HTR-8/SVneo (cell line): Measurements from ENCODE around the gene FBXW7.

ENCODE experiments used
- DNase-seq: peaks from one replicate; pipeline ENCODE4 v3.0.0; 2011; ENCODE audit warnings: low spot score, mixed read lengths; ENCODE audit not compliant: insufficient read length
- FAIRE-seq: peaks from 2 replicates; lab custom pipeline; 2011; peaks lifted over from hg19 to GRCh38; lab: Jason Lieb, UNC

The FBXW7 gene, protein sequence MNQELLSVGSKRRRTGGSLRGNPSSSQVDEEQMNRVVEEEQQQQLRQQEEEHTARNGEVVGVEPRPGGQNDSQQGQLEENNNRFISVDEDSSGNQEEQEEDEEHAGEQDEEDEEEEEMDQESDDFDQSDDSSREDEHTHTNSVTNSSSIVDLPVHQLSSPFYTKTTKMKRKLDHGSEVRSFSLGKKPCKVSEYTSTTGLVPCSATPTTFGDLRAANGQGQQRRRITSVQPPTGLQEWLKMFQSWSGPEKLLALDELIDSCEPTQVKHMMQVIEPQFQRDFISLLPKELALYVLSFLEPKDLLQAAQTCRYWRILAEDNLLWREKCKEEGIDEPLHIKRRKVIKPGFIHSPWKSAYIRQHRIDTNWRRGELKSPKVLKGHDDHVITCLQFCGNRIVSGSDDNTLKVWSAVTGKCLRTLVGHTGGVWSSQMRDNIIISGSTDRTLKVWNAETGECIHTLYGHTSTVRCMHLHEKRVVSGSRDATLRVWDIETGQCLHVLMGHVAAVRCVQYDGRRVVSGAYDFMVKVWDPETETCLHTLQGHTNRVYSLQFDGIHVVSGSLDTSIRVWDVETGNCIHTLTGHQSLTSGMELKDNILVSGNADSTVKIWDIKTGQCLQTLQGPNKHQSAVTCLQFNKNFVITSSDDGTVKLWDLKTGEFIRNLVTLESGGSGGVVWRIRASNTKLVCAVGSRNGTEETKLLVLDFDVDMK

GRCh38 chr4:152535903-152536544 lies at the start of gene FBXW7:
FBXW7 (minus strand) TSS chr4:152536092; CDS start chr4:152411803, 124,289 bp downstream.
- FAIRE-seq (peak; percentile 86), DNase-seq (peak; percentile 94)

GRCh38 chr4:152585023-152585441 lies 49.1 kb upstream of the FBXW7 start:
- FAIRE-seq (no peak), DNase-seq (no peak)

GRCh38 chr4:152581536-152582160 lies 45.8 kb upstream of the FBXW7 start:
- FAIRE-seq, result peak; percentile 13
- DNase-seq, result no peak

- no peak for FAIRE-seq
- no peak for DNase-seq
Measured at GRCh38 chr4:152579916-152580315, 44.0 kb upstream of the FBXW7 start.

DNA sequence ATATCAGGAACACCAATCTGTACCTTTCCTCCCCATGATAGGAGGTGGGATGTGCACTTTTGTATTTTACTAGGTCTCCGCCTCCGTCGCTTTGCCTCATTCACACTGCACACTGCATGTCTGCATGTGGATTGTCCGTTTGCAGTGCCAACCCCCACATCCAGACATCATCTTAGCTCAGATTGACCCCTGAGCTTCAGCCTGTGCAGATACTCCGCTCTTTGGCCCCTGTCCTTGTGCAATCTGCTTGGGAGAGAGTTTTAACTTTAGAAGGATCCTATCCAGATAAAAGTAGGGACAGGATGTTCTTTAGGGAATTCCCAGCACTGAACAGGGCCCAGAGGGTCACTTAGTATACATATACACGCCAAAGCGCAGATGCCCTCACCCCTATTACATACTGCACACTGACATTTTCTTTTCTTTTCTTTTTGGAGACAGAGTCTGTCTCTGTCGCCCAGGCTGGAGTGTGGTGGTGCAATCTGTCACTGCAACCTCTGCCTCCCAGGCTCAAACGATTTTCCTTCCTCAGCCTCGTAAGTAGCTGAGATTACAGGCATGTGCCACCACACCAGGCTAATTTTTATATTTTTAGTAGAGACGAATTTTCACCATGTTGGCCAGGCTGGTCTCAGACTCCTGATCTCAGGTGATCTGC lies 43.3 kb upstream of the FBXW7 start:
- FAIRE-seq (no peak), DNase-seq (no peak)

GRCh38 chr4:152578670-152579069 lies 42.8 kb upstream of the FBXW7 start:
- DNase-seq, result no peak
- FAIRE-seq, result no peak

DNA sequence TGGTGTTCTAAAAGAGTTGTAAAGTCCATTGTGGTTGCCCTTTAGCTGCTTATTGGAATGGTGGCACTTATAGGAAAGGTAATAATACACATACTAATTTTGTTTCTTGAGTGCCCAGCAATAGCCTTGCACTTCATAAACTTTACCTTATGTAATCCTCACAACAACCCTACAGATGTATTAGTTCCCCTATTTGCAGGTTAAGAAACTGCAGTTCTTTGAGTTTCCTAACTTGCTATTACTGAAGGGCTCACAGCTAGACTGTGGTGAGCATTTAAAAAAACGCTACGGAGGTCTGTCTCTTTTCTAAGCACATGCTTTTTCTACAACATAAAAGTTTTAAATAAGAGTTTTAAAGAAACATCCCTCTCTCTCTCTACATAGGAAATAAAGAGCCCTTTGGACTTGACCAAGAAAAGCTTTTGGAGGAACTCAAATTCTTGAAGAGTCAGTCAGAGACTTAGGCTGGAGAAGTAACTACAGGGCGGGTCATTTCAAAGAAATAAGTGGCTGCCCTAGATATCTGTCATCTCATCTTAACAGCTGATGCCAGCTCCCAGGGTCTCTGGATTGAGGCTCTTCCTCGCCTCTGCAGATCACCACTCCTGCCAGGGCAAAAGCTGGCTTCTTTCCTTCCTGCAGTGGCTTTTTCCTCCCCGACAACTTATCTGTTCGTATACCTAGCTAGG lies 42.0 kb upstream of the FBXW7 start:
- FAIRE-seq (no peak), DNase-seq (no peak)

DNA sequence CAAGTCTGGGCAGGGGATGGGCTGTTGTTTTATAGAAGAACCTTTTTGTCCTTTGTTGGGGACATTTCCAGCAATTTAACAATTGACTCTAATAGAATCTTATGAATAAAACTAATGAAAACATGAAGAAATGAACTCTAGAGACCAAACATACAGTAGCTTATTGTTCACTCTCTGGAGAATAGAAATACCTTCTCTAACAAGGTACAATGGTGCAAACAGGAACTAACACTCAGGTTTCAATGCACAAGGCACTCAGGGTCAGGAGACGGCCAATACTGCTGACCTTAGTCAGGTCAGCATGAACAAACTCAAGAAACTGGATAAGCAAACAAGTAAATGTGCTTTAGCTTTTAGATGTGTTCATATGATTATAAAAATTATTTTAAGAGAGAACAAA lies 39.6 kb upstream of the FBXW7 start:
- no peak for FAIRE-seq
- no peak for DNase-seq

- FAIRE-seq, result no peak
- no peak for DNase-seq
Measured at GRCh38 chr4:152573861-152574260, 38.0 kb upstream of the FBXW7 start.

DNA sequence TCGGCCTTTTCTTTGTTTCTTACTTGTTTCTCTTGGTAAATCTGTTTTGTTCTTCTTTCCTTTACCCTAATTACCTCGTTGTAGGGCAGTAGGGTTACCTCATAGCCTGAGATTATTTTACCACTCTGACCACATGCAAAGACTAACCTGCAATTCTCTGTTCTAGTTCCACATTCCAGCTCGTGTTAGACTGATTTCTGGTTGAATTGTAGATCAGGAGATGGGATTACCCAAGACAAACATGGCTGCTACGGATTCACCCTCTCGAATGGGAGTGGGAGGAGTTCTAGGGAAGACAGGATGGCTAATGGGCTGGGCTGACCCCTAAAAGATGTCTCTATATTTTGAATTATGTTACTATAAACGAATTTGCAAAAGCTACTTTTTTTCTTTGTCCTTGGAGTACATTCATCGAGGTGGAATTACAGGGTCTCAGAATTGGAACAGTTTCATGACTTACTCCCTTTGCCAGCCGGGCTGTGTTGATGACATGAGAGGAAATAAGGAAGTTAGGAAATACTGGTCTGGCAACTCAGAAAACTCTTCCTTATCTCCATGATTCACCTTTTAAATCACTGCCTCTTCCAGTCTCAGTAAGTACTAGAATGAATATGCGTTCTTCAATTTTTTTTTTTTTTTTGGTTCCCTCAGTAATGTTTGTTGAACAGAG lies 36.7 kb upstream of the FBXW7 start:
- DNase-seq, result no peak
- FAIRE-seq, result no peak

DNA sequence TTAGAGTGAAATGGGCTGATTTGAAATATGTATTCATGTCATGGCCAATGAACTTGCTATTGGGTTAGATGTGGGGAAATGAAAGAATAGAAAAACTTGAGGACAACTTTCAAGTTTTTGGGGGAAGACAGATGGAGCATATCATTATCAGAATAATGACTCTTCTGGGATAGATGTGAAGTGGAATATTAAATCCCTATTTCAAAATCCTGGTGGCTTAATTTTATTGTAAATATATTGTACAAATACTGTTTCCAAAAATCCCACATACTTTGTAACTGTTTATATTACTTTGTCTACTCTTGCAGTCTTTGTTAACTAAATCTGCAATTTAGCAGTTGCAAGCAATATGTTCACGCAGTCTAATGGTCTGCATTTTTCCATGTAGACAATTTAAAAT lies 35.9 kb upstream of the FBXW7 start:
- DNase-seq (no peak), FAIRE-seq (no peak)

DNA sequence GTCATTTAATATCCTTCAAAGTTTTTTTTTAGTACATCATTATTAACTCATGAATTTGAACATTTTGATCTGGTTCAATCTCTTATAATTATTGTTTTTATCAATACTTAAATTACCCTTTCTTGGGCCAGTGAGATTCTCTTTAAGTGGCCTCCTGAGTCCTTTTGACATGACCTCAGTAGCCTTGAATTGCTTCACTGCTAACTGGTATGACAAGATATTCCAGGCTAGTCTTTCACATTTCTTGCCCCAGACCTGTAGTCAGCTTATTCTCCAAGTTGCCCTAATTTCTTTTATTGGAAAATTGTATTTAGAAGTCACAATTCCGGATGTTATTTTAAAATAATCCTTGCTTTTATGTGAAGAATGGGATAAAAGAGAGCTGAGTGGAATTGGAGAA lies 35.4 kb upstream of the FBXW7 start:
- no peak for DNase-seq
- no peak for FAIRE-seq

DNA sequence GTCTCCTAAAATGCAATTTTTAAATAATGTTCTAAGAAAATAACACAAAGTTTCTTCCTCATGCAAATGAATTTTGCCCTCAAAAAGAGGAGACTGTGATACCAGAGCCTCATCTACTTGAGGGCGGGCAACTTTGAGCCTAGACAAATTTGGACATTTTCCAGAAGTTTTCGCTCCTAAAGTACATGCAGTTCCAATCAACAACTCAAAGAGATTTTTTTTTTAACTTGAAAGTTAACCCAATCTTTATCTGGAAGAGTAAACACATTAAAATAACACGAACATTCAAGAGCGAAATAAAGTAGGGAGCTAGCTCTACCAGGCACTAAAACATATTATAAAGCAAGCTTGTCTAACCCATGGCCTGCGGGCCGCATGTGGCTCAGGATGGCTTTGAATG lies 29.4 kb upstream of the FBXW7 start:
- FAIRE-seq, result no peak
- DNase-seq, result no peak

- FAIRE-seq, result no peak
- no peak for DNase-seq
Measured at GRCh38 chr4:152564336-152564735, 28.4 kb upstream of the FBXW7 start.

DNA sequence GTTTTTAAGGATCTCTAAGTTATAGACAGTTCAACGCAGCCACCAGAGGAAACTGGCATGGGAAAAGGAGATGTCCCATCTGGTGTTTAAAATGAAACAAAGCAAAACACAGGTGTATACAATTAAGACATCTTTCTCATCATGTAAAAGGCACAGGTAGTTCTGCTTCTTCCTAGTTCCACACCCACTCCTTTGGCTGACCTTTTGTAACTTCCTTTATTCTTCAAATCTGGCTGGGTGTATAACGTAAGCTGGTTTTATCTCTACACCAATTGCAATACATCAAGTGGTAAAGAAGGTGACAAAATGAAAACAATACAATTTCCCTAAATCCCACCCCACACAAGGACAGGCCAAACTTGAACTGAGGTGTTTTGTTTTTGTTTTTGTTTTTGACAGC lies 27.3 kb upstream of the FBXW7 start:
- DNase-seq (no peak), FAIRE-seq (no peak)

- no peak for DNase-seq
- FAIRE-seq, result no peak
Measured at GRCh38 chr4:152559641-152560040, 23.7 kb upstream of the FBXW7 start.

- DNase-seq, result no peak
- no peak for FAIRE-seq
Measured at GRCh38 chr4:152558396-152558795, 22.5 kb upstream of the FBXW7 start.

DNA sequence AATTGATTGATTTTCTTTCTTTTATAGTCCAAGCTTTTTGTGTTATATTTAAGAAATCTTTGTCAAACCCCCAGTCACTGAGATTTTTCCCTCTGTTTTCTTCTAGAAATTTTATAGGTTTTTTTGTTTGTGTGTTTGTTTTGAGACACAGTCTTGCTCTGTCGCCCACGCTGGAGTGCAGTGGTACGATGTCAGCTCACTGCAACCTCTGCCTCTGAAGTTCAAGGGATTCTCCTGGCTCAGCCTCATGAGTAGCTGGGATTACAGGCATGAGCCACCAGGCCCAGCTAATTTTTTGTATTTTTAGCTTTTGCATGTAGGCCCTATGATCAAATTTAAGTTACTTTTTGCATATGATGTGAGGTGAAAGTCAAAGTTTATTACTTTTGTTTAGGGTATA lies 20.9 kb upstream of the FBXW7 start:
- FAIRE-seq (no peak), DNase-seq (no peak)

GRCh38 chr4:152556283-152556682 lies 20.4 kb upstream of the FBXW7 start:
- DNase-seq, result no peak
- FAIRE-seq, result no peak
